Thoracic aorta (tissue), 2 donors: ENCODE data around the gene TRPM3. TPM values are rescaled to one million over a fixed set of nuclear protein-coding genes. Genes with fewer than 3 reads are reported as not detected.

ENCODE experiments used
- ATAC-seq: fragments of 150-250 bp; one replicate; pipeline ENCODE4 v1.8.0; 2017; ENCODE audit warnings: low read depth; ENCODE audit not compliant: insufficient number of reproducible peaks, low FRiP score
- DNase-seq: peaks from one replicate; pipeline ENCODE4 v3.0.0-alpha.2; 2020; ENCODE audit warnings: low spot score
- H3K27ac ChIP-seq, 2 donors: fragments of 200-600 bp; sonication (generic); 1 replicate in 1 of 2; 2 replicates in 1 of 2; pipeline ENCODE4 v1.5.1; 2016; ENCODE audit warnings: mild to moderate bottlenecking in 2 of 2, moderate library complexity in 2 of 2
- H3K27me3 ChIP-seq: fragments of 200-600 bp; sonication (generic); replicated peaks from 2 replicates; pipeline ENCODE4 v1.6.0; 2016; ENCODE audit warnings: mild to moderate bottlenecking; ENCODE audit not compliant: insufficient read depth
- H3K36me3 ChIP-seq: fragments of 200-600 bp; sonication (generic); one replicate; pipeline ENCODE4 v1.5.1; 2016
- H3K4me1 ChIP-seq, 2 donors: fragments of 200-600 bp; sonication (generic); 1 replicate in 1 of 2; 2 replicates in 1 of 2; pipeline versions ENCODE4 v1.5.1 to v1.6.0; 2016; ENCODE audit warnings: low read depth in 2 of 2, mild to moderate bottlenecking in 1 of 2; ENCODE audit not compliant: control insufficient read depth in 1 of 2
- H3K4me3 ChIP-seq: fragments of 200-600 bp; sonication (generic); 2 replicates; pipeline ENCODE4 v1.5.1; 2016; ENCODE audit warnings: mild to moderate bottlenecking
- H3K9me3 ChIP-seq: fragments of 200-600 bp; sonication (generic); 2 replicates; pipeline ENCODE4 v1.5.1; 2016
- total RNA-seq, 2 donors: library from RNA; depleted of rRNA; stranded (reverse); fragments of >200 nt; gene quantifications; one replicate each; pipeline versions ENCODE4 v1.1.0 to v1.2.3, GENCODE V29; 2016
- TF ChIP-seq, protein P1 (sequence below): fragments of 200-600 bp; sonication (generic); IDR thresholded peaks from one replicate; pipeline ENCODE4 v1.5.1; 2019; ENCODE audit warnings: antibody characterized with exemption

TRPM3 gene
- total RNA-seq, 2 donors from 2014 or later, result 2.1 to 5.0 TPM

- Histone ChIP-seq H3K27me3 (no peaks in the 10 kb centered on the region), H3K4me3 (no peak overlapping the region), H3K4me1 (peaks cover 56 to 72% of the 10 kb centered on the region in 2 donors), H3K36me3 (no peaks in the 10 kb centered on the region), H3K9me3 (no peaks in the 10 kb centered on the region), H3K27ac (peak overlapping the region; percentile 90 to 92)
- TF ChIP-seq, protein P1, sequence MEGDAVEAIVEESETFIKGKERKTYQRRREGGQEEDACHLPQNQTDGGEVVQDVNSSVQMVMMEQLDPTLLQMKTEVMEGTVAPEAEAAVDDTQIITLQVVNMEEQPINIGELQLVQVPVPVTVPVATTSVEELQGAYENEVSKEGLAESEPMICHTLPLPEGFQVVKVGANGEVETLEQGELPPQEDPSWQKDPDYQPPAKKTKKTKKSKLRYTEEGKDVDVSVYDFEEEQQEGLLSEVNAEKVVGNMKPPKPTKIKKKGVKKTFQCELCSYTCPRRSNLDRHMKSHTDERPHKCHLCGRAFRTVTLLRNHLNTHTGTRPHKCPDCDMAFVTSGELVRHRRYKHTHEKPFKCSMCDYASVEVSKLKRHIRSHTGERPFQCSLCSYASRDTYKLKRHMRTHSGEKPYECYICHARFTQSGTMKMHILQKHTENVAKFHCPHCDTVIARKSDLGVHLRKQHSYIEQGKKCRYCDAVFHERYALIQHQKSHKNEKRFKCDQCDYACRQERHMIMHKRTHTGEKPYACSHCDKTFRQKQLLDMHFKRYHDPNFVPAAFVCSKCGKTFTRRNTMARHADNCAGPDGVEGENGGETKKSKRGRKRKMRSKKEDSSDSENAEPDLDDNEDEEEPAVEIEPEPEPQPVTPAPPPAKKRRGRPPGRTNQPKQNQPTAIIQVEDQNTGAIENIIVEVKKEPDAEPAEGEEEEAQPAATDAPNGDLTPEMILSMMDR, result no peak
- DNase-seq (no peak), ATAC-seq (no peak)
Observed at GRCh38 chr9:70588381-70588780, 533.0 kb downstream of the TRPM3 start.

DNA sequence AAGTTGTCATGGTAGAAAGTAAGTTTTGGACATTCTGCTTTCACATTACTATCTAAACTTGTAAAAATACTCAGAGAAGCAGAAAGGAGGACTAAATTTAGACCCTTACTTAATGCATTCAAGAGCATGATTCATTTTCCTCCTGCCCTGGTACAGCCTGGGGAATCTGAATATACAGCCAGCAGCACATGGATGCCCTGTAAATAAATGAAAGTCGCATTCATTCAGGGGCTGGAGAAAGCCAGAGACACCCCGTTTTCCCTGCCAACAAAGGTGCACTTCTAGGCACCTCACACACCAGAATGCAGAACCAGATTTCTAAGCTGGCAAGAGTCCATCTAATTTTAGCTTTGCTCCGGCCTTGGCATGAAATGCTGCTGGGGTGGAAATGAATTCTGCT is 534.2 kb downstream of the TRPM3 start:
- no peaks in the 10 kb centered on the region for H3K27me3 ChIP-seq
- DNase-seq (no peak), ATAC-seq (peak; percentile 61)
- no peaks in the 10 kb centered on the region for H3K9me3 ChIP-seq
- peak overlapping the region; percentile 90 to 92 for H3K27ac ChIP-seq
- H3K4me3 ChIP-seq, result peak overlapping the region; percentile 40
- no peaks in the 10 kb centered on the region for H3K36me3 ChIP-seq
- TF ChIP-seq, protein P1, result no peak
- peaks cover 56 to 72% of the 10 kb centered on the region in 2 donors for H3K4me1 ChIP-seq

DNA sequence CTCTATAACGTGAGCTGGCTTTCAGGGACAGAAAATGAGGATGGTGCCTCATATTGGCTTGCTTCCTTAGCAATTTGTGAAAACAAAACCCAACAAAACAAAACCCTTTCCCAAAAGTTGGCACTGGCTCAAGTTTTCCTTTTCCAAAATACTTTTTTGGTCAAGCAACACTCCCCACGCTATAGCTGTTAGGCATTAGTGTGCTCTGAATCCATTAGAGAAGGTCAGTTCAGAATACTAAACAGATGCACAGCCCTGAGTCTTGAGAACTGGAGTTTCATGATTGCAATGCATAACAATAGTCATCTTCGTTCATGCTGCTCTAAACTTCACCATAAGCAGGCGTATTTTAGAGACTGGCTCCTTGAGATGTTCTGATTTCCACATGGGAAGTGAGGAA is 534.9 kb downstream of the TRPM3 start:
- ATAC-seq (no peak), DNase-seq (no peak)
- Histone ChIP-seq H3K4me1 (peaks cover 56 to 70% of the 10 kb centered on the region in 2 donors), H3K27ac (peak overlapping the region; percentile 90 to 92), H3K4me3 (peak overlapping the region; percentile 40), H3K9me3 (no peaks in the 10 kb centered on the region), H3K27me3 (no peaks in the 10 kb centered on the region), H3K36me3 (no peaks in the 10 kb centered on the region)
- TF ChIP-seq, protein P1, result no peak

GRCh38 chr9:70581955-70582350 is 539.5 kb downstream of the TRPM3 start:
- Histone ChIP-seq H3K36me3 (no peaks in the 10 kb centered on the region), H3K27ac (no peak overlapping the region), H3K27me3 (no peaks in the 10 kb centered on the region), H3K4me3 (no peak overlapping the region), H3K9me3 (no peaks in the 10 kb centered on the region), H3K4me1 (peaks cover 23 to 32% of the 10 kb centered on the region in 2 donors)
- no peak for ATAC-seq
- TF ChIP-seq, protein P1, result no peak
- no peak for DNase-seq

- H3K4me1 ChIP-seq, result peaks cover 18 to 28% of the 10 kb centered on the region in 2 donors
- H3K4me3 ChIP-seq, result no peak overlapping the region
- no peaks in the 10 kb centered on the region for H3K27me3 ChIP-seq
- H3K36me3 ChIP-seq, result no peaks in the 10 kb centered on the region
- no peak overlapping the region for H3K27ac ChIP-seq
- no peak for ATAC-seq
- no peaks in the 10 kb centered on the region for H3K9me3 ChIP-seq
- no peak for DNase-seq
- TF ChIP-seq, protein P1, result no peak
Observed at GRCh38 chr9:70581214-70581954, 540.0 kb downstream of the TRPM3 start.
